Omental fat pad (tissue), 4 donors: Measurements from ENCODE around the gene KCTD12. TPM values are rescaled to one million over a fixed set of nuclear protein-coding genes. Genes with fewer than 3 reads are reported as not detected.

Source experiments
- ATAC-seq: fragments of 150-250 bp; one replicate; pipeline ENCODE4 v1.9.1; 2016; ENCODE audit warnings: mild to moderate bottlenecking, moderate library complexity; ENCODE audit not compliant: low FRiP score
- DNase-seq: peaks from one replicate; pipeline ENCODE4 v3.0.0-alpha.2; 2019; ENCODE audit warnings: low spot score
- CTCF ChIP-seq, 3 donors: fragments of 450-650 bp; IDR thresholded peaks; one replicate each; pipeline ENCODE4 v1.5.1; 2016 to 2017; ENCODE audit warnings: antibody characterized with exemption in 3 of 3, mild to moderate bottlenecking in 3 of 3, moderate library complexity in 2 of 3
- total RNA-seq, 4 donors: library from RNA; depleted of rRNA; stranded (reverse); fragments of >200 nt; gene quantifications; one replicate each; pipeline ENCODE4 v1.1.0, GENCODE V29; 2016

KCTD12 gene
- total RNA-seq, 4 donors from 2014 or later = 64.0 to 214 (median 96.2) TPM

DNA sequence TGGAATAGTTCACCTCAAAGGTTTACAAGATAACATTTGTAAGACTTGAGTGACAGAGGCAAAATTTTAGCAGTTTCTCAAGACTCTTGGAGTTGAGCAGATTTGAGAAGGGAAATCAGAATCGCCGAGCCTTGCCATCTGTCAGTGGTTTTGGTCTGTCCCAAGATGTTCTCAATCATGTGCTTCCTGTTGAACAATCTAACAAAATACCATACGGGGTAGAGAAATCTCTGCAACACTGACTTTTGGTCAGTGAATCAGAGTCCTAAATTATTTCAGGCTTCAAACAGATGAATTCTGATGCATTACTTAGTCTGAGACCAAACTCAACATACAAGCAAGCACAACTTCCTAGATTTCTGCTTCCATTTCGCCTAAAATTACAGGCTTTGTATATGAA, 3.8 kb downstream of the KCTD12 start:
- ATAC-seq (no peak), DNase-seq (no peak)
- no peak for TF ChIP-seq CTCF (IDR thresholded peaks at IDR 0.05)

GRCh38 chr13:76879883-76880270, 6.3 kb downstream of the KCTD12 start:
- no peak for ATAC-seq
- no peak for TF ChIP-seq CTCF (IDR thresholded peaks at IDR 0.05)

DNA sequence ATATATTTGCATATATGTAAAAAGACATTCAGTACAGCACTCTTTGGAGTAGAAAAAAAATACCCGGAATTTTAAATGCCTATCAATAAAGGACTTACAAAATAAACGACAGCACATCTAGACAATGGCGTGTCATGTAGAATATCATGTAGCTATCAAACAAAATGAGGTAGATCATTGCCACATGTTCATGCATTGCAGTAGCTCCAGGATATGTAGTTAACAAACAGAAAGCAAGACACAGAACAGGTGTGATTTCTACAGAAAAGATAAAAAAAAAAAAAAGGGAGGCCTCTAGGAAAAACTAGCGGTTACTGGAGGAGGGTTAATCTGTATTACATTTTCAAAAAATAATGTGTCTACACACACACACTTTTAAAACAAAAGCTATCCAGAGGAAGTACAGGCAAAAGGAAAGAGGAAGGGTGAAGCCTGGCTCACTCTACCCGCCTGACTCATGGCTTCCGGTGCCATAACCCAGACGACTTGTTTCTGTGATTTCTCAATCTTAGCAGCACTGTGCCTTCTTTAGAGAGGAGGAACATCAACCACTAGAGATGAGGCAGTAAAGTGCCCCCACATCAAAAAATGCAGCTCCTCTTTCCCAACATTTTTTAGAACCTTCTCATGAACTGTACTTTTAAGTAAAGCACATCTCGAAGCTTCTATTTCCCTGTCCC, 6.9 kb downstream of the KCTD12 start:
- ATAC-seq = peak; percentile 96

More at GRCh38 chr13:76879883-76880270, 6.3 kb downstream of the KCTD12 start:
- no peak for DNase-seq

DNA sequence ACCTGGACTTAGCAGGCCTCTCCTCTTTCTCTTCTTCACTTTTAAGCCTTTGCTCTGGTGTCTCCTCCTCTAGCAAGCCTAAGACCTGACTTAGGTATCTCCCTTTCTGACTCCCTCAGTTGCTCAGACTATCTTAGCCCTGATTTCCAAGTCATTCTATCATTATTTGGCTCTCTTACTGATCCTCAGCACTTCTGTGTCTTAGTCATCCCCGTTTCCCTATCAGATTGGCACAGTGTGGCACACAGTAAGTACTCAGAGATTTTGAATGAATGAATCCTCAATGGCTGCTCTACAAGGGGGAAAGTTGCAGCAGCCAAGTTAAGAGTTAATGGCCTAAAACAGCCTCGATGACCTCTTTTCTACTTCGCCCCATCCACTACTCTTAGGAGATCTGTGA, 8.2 kb downstream of the KCTD12 start:
- DNase-seq (no peak), ATAC-seq (no peak)
- TF ChIP-seq CTCF (IDR thresholded peaks at IDR 0.05) = no peak

More for the DNA sequence above, 6.9 kb downstream of the KCTD12 start:
- no peak for DNase-seq
- no peak for TF ChIP-seq CTCF (IDR thresholded peaks at IDR 0.05)

GRCh38 chr13:76875271-76875815, 10.9 kb downstream of the KCTD12 start:
- no peak for DNase-seq
- TF ChIP-seq CTCF (IDR thresholded peaks at IDR 0.05) = no peak
- ATAC-seq = no peak

DNA sequence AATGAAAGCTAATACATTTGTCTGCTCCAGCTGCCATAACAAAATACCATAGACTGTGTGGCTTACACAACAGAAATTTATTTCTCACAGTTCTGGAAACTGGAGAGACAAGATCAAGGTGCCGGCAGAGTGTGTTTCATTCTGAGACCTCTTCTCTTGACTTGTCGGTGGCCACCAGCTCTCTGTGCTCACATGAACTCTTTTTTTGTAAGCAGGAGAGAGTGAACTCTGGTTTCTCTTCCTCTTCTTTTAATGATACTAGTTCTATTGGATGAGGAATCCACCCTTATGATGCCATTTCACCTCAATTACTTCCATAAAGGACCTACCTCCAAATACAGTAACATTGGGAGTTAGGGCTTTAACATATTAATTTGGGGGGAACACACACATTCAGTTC, 11.7 kb downstream of the KCTD12 start:
- TF ChIP-seq CTCF (IDR thresholded peaks at IDR 0.05) = no peak
- DNase-seq (no peak), ATAC-seq (no peak)

DNA sequence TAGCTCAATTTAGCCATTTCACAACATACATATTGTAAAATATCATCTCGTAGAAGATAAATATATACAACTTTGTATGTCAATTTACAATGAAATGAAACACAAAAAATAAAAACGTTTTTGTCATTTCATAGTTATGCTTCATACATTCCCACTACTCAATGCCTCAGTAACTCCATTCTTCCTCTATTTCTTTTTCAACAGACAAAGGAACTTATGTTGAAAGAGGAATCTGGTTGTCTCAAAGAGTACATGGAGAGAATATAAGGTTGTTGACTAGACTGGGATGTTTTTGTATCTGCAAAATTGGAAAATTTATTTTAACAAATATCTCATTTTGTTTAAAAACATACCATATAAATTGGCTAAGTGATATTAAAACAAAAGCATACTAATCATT, 12.8 kb downstream of the KCTD12 start:
- TF ChIP-seq CTCF (IDR thresholded peaks at IDR 0.05) = no peak
- ATAC-seq = no peak
- DNase-seq = no peak
